RWPE2 (cell line): ENCODE data around the gene MN1.

Source experiments
- ATAC-seq: fragments of 200-7000 bp; cut with Tn5 transposase; 3 replicates; pipeline ENCODE4 v1.9.1; 2021; ENCODE audit warnings: low read depth
- DNase-seq: peaks from one replicate; pipeline ENCODE4 v3.0.0-alpha.2; 2020; ENCODE audit warnings: low spot score
- H3K27ac ChIP-seq: fragments of 450-650 bp; 2 replicates; pipeline ENCODE4 v1.5.1; 2017; ENCODE audit warnings: mild to moderate bottlenecking; ENCODE audit not compliant: poor library complexity, severe bottlenecking
- H3K27me3 ChIP-seq: fragments of 250-450 bp; sonication (Bioruptor Pico); 2 replicates; pipeline ENCODE4 v1.5.1; 2021; ENCODE audit warnings: mild to moderate bottlenecking, moderate library complexity; ENCODE audit not compliant: insufficient read depth, poor library complexity, severe bottlenecking
- H3K36me3 ChIP-seq: fragments of 250-450 bp; sonication (Bioruptor Pico); 2 replicates; pipeline ENCODE4 v1.5.1; 2020; ENCODE audit warnings: low read depth, mild to moderate bottlenecking, moderate library complexity
- H3K4me1 ChIP-seq: fragments of 250-450 bp; sonication (Bioruptor Pico); 2 replicates; pipeline ENCODE4 v1.5.1; 2021; ENCODE audit warnings: mild to moderate bottlenecking, moderate library complexity; ENCODE audit not compliant: insufficient read depth, poor library complexity, severe bottlenecking
- H3K4me3 ChIP-seq: fragments of 250-450 bp; sonication (Bioruptor Pico); 2 replicates; pipeline ENCODE4 v1.5.1; 2021; ENCODE audit warnings: mild to moderate bottlenecking, moderate library complexity; ENCODE audit not compliant: severe bottlenecking
- H3K9me3 ChIP-seq: fragments of 250-450 bp; sonication (Bioruptor Pico); 2 replicates; pipeline ENCODE4 v1.5.1; 2021; ENCODE audit warnings: mild to moderate bottlenecking, moderate library complexity; ENCODE audit not compliant: severe bottlenecking
- TF ChIP-seq, protein P1 (sequence below): fragments of 450-650 bp; IDR thresholded peaks from one replicate; pipeline ENCODE4 v1.5.1; 2017; ENCODE audit warnings: mild to moderate bottlenecking, moderate library complexity; ENCODE audit not compliant: poor library complexity, severe bottlenecking

The MN1 gene

DNA sequence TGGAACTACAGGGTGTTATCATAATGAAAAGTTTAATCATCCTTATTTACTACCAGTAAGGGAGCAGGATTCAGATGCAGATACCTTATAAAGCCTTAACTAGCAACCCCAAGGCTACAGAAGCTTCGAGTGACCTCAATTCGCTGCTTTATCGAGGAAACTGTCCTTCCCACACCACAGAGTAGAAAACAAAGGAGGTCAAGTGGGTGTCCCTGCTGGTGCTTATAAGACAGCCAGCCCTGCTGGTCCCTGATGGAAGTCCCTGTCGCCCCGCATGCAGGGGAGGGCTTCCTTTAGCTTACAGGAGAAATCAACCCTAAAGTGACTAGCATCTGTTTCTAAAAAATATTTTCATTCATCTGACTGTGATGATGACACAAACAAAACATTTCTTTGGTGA is 7.3 kb downstream of the MN1 start:
- Histone ChIP-seq H3K4me1 (no peaks in the 10 kb centered on the region), H3K36me3 (peaks cover 5% of the 10 kb centered on the region), H3K27ac (no peak overlapping the region), H3K4me3 (no peak overlapping the region), H3K27me3 (no peaks in the 10 kb centered on the region), H3K9me3 (no peaks in the 10 kb centered on the region)
- ATAC-seq (no peak), DNase-seq (no peak)
- TF ChIP-seq, protein P1, sequence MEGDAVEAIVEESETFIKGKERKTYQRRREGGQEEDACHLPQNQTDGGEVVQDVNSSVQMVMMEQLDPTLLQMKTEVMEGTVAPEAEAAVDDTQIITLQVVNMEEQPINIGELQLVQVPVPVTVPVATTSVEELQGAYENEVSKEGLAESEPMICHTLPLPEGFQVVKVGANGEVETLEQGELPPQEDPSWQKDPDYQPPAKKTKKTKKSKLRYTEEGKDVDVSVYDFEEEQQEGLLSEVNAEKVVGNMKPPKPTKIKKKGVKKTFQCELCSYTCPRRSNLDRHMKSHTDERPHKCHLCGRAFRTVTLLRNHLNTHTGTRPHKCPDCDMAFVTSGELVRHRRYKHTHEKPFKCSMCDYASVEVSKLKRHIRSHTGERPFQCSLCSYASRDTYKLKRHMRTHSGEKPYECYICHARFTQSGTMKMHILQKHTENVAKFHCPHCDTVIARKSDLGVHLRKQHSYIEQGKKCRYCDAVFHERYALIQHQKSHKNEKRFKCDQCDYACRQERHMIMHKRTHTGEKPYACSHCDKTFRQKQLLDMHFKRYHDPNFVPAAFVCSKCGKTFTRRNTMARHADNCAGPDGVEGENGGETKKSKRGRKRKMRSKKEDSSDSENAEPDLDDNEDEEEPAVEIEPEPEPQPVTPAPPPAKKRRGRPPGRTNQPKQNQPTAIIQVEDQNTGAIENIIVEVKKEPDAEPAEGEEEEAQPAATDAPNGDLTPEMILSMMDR, result no peak

GRCh38 chr22:27793576-27793975 is 8.0 kb downstream of the MN1 start:
- no peak overlapping the region for H3K4me3 ChIP-seq
- H3K4me1 ChIP-seq, result no peaks in the 10 kb centered on the region
- peaks cover 5% of the 10 kb centered on the region for H3K36me3 ChIP-seq

DNA sequence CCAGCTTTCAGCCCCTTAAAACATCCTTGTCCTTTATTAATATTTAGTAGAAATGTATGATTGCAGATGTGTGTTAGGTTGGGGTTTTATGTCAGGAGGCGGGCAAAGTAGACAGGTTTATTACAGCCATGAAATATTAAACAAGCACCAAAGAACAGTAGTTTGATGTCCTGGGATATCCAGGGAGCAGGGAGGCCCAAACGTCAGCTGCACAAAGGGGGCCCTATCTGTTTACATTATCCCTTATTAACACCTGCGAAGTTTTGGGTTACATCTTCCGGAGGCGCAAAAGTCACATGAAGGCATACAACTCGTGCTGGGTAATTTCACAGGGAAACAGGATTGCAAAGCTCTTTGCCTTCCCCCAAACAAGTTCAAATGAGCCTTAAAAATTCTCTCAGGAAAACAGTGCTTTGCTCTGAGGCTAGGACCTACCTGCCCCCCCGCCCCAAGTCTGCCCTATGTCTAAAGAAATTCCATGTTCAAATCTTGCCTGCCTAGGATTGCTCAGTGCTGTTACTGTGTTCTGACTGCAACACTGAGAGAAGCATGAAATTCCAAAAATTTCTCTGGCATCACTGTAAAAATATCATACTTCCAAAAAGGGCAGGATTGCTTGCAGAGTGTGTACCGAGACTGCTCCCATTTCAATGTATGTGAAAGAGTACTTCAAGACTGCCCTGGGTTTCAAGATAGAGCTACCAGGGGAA is 8.9 kb downstream of the MN1 start:
- DNase-seq, result no peak

More at GRCh38 chr22:27793576-27793975, 8.0 kb downstream of the MN1 start:
- H3K9me3 ChIP-seq, result no peaks in the 10 kb centered on the region
- no peak for DNase-seq
- TF ChIP-seq, protein P1, result no peak
- ATAC-seq, result no peak
- H3K27me3 ChIP-seq, result no peaks in the 10 kb centered on the region
- no peak overlapping the region for H3K27ac ChIP-seq

DNA sequence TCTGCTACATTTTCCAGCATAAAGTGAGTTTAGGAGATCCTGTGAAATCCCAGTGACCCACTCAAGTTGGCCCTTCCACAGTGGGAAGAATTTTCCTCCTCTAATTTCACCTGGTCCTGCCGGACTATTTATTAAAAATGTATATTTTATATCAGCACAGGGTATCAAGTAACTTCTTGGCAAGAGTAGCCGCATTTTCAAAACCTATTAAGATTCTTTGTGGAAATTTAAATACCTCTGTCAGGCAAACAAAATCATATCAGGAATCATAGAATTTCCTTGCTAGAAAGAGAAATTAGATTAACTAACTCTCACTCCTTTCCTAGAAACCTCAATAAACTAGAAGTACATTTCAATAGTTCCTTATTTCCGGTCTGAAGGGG is 9.7 kb downstream of the MN1 start:
- ATAC-seq (no peak), DNase-seq (no peak)
- no peak overlapping the region for H3K27ac ChIP-seq
- H3K9me3 ChIP-seq, result no peaks in the 10 kb centered on the region
- H3K4me1 ChIP-seq, result no peaks in the 10 kb centered on the region
- TF ChIP-seq, protein P1, result no peak
- H3K4me3 ChIP-seq, result no peak overlapping the region
- peaks cover 5% of the 10 kb centered on the region for H3K36me3 ChIP-seq
- H3K27me3 ChIP-seq, result no peaks in the 10 kb centered on the region

More for the DNA sequence above, 8.9 kb downstream of the MN1 start:
- ATAC-seq, result no peak
- TF ChIP-seq, protein P1, result no peak
- Histone ChIP-seq H3K27me3 (no peaks in the 10 kb centered on the region), H3K4me1 (no peaks in the 10 kb centered on the region), H3K9me3 (no peaks in the 10 kb centered on the region), H3K27ac (no peak overlapping the region), H3K36me3 (peaks cover 5% of the 10 kb centered on the region), H3K4me3 (no peak overlapping the region)

- DNase-seq, result no peak
- Histone ChIP-seq H3K27me3 (no peaks in the 10 kb centered on the region), H3K9me3 (no peaks in the 10 kb centered on the region), H3K4me1 (no peaks in the 10 kb centered on the region), H3K27ac (no peak overlapping the region), H3K36me3 (no peaks in the 10 kb centered on the region; the same call in none of the 2 replicates), H3K4me3 (no peak overlapping the region)
- TF ChIP-seq, protein P1, result no peak
- ATAC-seq, result no peak
Measured at GRCh38 chr22:27791159-27791858, 10.2 kb downstream of the MN1 start.
